PC-3 (cell line): ENCODE data around the gene PRKN. TPM values are rescaled to one million over a fixed set of nuclear protein-coding genes. Genes with fewer than 3 reads are reported as not detected.

Source experiments
- ATAC-seq: fragments of 200-7000 bp; cut with Tn5 transposase; 2 replicates; pipeline ENCODE4 v1.9.1; 2020; ENCODE audit warnings: mild to moderate bottlenecking, moderate library complexity
- BruUV-seq: library from RNA; stranded (reverse); fragments of 400-500 nt; replicated peaks from 2 replicates; lab custom pipeline; 2021; lab: Mats Ljungman, UMichigan
- CTCF ChIA-PET: fragments of 300-600 bp; sonication (Branson Sonifier 250); formaldehyde crosslinking; loops from one replicate; lab custom pipeline; 2022; ENCODE audit warnings: antibody characterized with exemption; lab: Charles Lee
- POLR2A ChIA-PET: fragments of 300-600 bp; sonication (Branson Sonifier 250); formaldehyde crosslinking; loops from one replicate; lab custom pipeline; 2022; ENCODE audit warnings: antibody characterized with exemption; ENCODE audit not compliant: unreplicated experiment; lab: Charles Lee
- DNase-seq: peaks from one replicate; pipeline ENCODE4 v3.0.0-alpha.2; 2015
- H2AFZ ChIP-seq: fragments of 300-600 bp; sonication (generic); 2 replicates; pipeline ENCODE4 v1.6.0; 2016; ENCODE audit warnings: antibody characterized with exemption, low read length
- H3F3A ChIP-seq: fragments of 300-600 bp; sonication (generic); one replicate; pipeline ENCODE4 v1.6.0; 2017; ENCODE audit warnings: antibody characterized with exemption, low read length, control low read depth, mild to moderate bottlenecking; ENCODE audit not compliant: unreplicated experiment
- H3K27ac ChIP-seq: fragments of 300-600 bp; sonication (generic); 2 replicates; pipeline ENCODE4 v1.5.1; 2016; ENCODE audit warnings: mild to moderate bottlenecking, low read length
- H3K27me3 ChIP-seq: fragments of 300-600 bp; sonication (generic); 2 replicates; pipeline ENCODE4 v1.6.1; 2016; ENCODE audit warnings: low read length, mixed read lengths
- H3K36me3 ChIP-seq: fragments of 300-600 bp; sonication (generic); 2 replicates; pipeline ENCODE4 v1.6.1; 2016; ENCODE audit warnings: low read depth, mixed run types, low read length, mixed read lengths
- H3K4me1 ChIP-seq: fragments of 300-600 bp; sonication (generic); 2 replicates; pipeline ENCODE4 v1.5.1; 2016; ENCODE audit warnings: low read length; ENCODE audit not compliant: insufficient read depth
- H3K4me2 ChIP-seq: fragments of 300-600 bp; sonication (generic); 2 replicates; pipeline ENCODE4 v1.6.0; 2016; ENCODE audit warnings: low read length
- H3K4me3 ChIP-seq: fragments of 300-600 bp; sonication (generic); 2 replicates; pipeline ENCODE4 v1.5.1; 2016; ENCODE audit warnings: mild to moderate bottlenecking, low read length, mixed read lengths
- H3K79me2 ChIP-seq: fragments of 300-600 bp; sonication (generic); 2 replicates; pipeline ENCODE4 v1.6.1; 2017; ENCODE audit warnings: low read length, mixed read lengths
- H3K9ac ChIP-seq: fragments of 300-600 bp; sonication (generic); 2 replicates; pipeline ENCODE4 v1.6.0; 2016; ENCODE audit warnings: mild to moderate bottlenecking, low read length
- H3K9me2 ChIP-seq: fragments of 300-600 bp; sonication (generic); replicated peaks from 2 replicates; pipeline ENCODE4 v1.6.1; 2016; ENCODE audit warnings: mixed run types, low read length, mixed read lengths
- H3K9me3 ChIP-seq: fragments of 300-600 bp; sonication (generic); 2 replicates; pipeline ENCODE4 v1.6.1; 2016; ENCODE audit warnings: low read length, mixed read lengths
- H4K20me1 ChIP-seq: fragments of 300-600 bp; sonication (generic); 2 replicates; pipeline ENCODE4 v1.6.1; 2016; ENCODE audit warnings: low read length, mixed read lengths
- CTCF ChIP-seq: fragments of 300-600 bp; sonication (generic); conservative IDR thresholded peaks from 2 replicates; pipeline ENCODE4 v1.5.1; 2017; ENCODE audit warnings: antibody characterized with exemption, low read depth, mild to moderate bottlenecking, low read length
- EZH2 ChIP-seq: fragments of 300-600 bp; sonication (generic); IDR thresholded peaks from one replicate; pipeline ENCODE4 v1.6.1; 2017; ENCODE audit warnings: antibody characterized with exemption, mild to moderate bottlenecking, low read length; ENCODE audit not compliant: unreplicated experiment
- EZH2phosphoT487 ChIP-seq: fragments of 300-600 bp; sonication (generic); IDR thresholded peaks from 2 replicates; pipeline ENCODE4 v1.6.1; 2018; ENCODE audit warnings: mild to moderate bottlenecking, antibody characterized with exemption, low read length, borderline replicate concordance
- intact Hi-C: fragments of 100-400 bp; cut with micrococcal nuclease; formaldehyde crosslinking; loops from 2 replicates; pipeline ENCODE4 v1.9.0; 2023
- total RNA-seq: library from RNA; depleted of rRNA; stranded (reverse); fragments of >200 nt; gene quantifications from 2 replicates; pipeline ENCODE4 v1.2.3, GENCODE V29; 2014

The PRKN gene
- total RNA-seq, 1 experiment from 2014 or later = not detected

- Histone ChIP-seq H3K9me2 (no peaks in the 10 kb centered on the region), H3K9ac (no peak overlapping the region), H3F3A (no peaks in the 10 kb centered on the region), H3K27me3 (peaks cover 25% of the 10 kb centered on the region; the same call in 1 of the 2 replicates), H3K4me2 (no peak overlapping the region), H3K79me2 (no peaks in the 10 kb centered on the region), H3K36me3 (no peaks in the 10 kb centered on the region), H3K4me3 (no peak overlapping the region), H3K9me3 (no peaks in the 10 kb centered on the region), H2AFZ (no peak overlapping the region), H3K27ac (no peak overlapping the region), H3K4me1 (no peaks in the 10 kb centered on the region), H4K20me1 (no peaks in the 10 kb centered on the region)
- ATAC-seq (no peak), DNase-seq (no peak)
- ChIA-PET CTCF (no interaction called here), POLR2A (no interaction called here)
- intact Hi-C loops = no loop called here
- TF ChIP-seq CTCF = no peak
- no peak for TF ChIP-seq EZH2
- no peak for TF ChIP-seq EZH2phosphoT487
- BruUV-seq = no TSS peak
Observed at GRCh38 chr6:161802231-161802630, 925.3 kb downstream of the PRKN start.

- CTCF ChIA-PET = no interaction called here
Observed at GRCh38 chr6:161798844-161799394, 928.6 kb downstream of the PRKN start.

More at GRCh38 chr6:161798844-161799394, 928.6 kb downstream of the PRKN start:
- H3K9ac ChIP-seq = no peak overlapping the region
- no peaks in the 10 kb centered on the region for H3K79me2 ChIP-seq
- H3K27ac ChIP-seq = no peak overlapping the region
- no peaks in the 10 kb centered on the region for H3F3A ChIP-seq
- peaks cover 30% of the 10 kb centered on the region for H3K27me3 ChIP-seq
- H3K4me2 ChIP-seq = no peak overlapping the region
- no peaks in the 10 kb centered on the region for H4K20me1 ChIP-seq
- DNase-seq = no peak
- H3K36me3 ChIP-seq = no peaks in the 10 kb centered on the region
- H2AFZ ChIP-seq = no peak overlapping the region
- POLR2A ChIA-PET = no interaction called here
- H3K4me3 ChIP-seq = no peak overlapping the region
- TF ChIP-seq EZH2 (no peak), EZH2phosphoT487 (no peak), CTCF (no peak)
- no peaks in the 10 kb centered on the region for H3K9me2 ChIP-seq
- no TSS peak for BruUV-seq
- no peaks in the 10 kb centered on the region for H3K4me1 ChIP-seq
- no peak for ATAC-seq
- intact Hi-C loops = no loop called here
- no peaks in the 10 kb centered on the region for H3K9me3 ChIP-seq
